ENCODE data around the gene TSPAN18. TPM values are rescaled to one million over a fixed set of nuclear protein-coding genes. Genes with fewer than 3 reads are reported as not detected.

TSPAN18 gene
- total RNA-seq, 1 experiment from 2014 or later = 21.3 TPM

DNA sequence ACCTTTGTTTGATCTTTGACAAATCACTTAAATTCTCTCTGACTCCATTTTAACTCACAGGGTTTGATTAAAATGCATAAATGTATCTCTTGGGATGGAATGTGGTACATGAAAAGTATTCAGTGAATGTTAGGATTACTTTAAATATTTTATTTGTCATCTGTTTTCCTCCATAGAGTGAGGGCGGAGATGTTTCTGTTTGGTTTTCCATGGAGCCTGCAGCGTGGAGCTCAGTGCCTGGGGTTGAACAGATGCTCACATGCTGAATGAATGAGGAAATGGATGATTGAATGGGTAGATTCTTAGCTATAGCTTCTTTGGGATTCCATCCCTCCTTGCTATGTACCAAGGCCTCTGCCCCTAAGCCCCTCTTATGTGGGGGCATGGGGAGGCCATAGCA is 10.0 kb downstream of the TSPAN18 start:
- Histone ChIP-seq H3K27me3 (ENCODE audit: control insufficient read depth, insufficient read depth, low read length) (peaks cover 2% of the 10 kb centered on the region; the same call in 1 of the 2 replicates), H3K4me3 (ENCODE audit: low read depth in 2 of 2, low read length in 2 of 2) (no peak overlapping the region), H3K27ac (ENCODE audit: low read length) (no peak overlapping the region), H3K9me3 (ENCODE audit: control insufficient read depth, insufficient read depth, low read depth, low read length) (no peaks in the 10 kb centered on the region), H3K36me3 (ENCODE audit: control insufficient read depth, insufficient read depth, low read length) (no peaks in the 10 kb centered on the region), H3K4me1 (ENCODE audit: control insufficient read depth, insufficient read depth, low read length) (no peaks in the 10 kb centered on the region)
- ATAC-seq = no peak
- ChIA-PET CTCF (no interaction called here), POLR2A (no interaction called here)
- no TSS peak for BruUV-seq (replicated peaks)
- no peak for DNase-seq (ENCODE audit: low read depth, low spot score)
- TF ChIP-seq TCF7L2 (IDR thresholded peaks at IDR 0.05; ENCODE audit: low read depth, low read length) (no peak), POLR2AphosphoS5 (IDR thresholded peaks at IDR 0.05; ENCODE audit: low read depth, low read length) (no peak), SIN3A (IDR thresholded peaks at IDR 0.05; ENCODE audit: borderline replicate concordance, insufficient read depth, low read depth, low read length) (no peak)
- TF ChIP-seq, protein P1, sequence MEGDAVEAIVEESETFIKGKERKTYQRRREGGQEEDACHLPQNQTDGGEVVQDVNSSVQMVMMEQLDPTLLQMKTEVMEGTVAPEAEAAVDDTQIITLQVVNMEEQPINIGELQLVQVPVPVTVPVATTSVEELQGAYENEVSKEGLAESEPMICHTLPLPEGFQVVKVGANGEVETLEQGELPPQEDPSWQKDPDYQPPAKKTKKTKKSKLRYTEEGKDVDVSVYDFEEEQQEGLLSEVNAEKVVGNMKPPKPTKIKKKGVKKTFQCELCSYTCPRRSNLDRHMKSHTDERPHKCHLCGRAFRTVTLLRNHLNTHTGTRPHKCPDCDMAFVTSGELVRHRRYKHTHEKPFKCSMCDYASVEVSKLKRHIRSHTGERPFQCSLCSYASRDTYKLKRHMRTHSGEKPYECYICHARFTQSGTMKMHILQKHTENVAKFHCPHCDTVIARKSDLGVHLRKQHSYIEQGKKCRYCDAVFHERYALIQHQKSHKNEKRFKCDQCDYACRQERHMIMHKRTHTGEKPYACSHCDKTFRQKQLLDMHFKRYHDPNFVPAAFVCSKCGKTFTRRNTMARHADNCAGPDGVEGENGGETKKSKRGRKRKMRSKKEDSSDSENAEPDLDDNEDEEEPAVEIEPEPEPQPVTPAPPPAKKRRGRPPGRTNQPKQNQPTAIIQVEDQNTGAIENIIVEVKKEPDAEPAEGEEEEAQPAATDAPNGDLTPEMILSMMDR (IDR thresholded peaks at IDR 0.05) = no peak
- TF ChIP-seq, protein P2, sequence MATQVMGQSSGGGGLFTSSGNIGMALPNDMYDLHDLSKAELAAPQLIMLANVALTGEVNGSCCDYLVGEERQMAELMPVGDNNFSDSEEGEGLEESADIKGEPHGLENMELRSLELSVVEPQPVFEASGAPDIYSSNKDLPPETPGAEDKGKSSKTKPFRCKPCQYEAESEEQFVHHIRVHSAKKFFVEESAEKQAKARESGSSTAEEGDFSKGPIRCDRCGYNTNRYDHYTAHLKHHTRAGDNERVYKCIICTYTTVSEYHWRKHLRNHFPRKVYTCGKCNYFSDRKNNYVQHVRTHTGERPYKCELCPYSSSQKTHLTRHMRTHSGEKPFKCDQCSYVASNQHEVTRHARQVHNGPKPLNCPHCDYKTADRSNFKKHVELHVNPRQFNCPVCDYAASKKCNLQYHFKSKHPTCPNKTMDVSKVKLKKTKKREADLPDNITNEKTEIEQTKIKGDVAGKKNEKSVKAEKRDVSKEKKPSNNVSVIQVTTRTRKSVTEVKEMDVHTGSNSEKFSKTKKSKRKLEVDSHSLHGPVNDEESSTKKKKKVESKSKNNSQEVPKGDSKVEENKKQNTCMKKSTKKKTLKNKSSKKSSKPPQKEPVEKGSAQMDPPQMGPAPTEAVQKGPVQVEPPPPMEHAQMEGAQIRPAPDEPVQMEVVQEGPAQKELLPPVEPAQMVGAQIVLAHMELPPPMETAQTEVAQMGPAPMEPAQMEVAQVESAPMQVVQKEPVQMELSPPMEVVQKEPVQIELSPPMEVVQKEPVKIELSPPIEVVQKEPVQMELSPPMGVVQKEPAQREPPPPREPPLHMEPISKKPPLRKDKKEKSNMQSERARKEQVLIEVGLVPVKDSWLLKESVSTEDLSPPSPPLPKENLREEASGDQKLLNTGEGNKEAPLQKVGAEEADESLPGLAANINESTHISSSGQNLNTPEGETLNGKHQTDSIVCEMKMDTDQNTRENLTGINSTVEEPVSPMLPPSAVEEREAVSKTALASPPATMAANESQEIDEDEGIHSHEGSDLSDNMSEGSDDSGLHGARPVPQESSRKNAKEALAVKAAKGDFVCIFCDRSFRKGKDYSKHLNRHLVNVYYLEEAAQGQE (IDR thresholded peaks at IDR 0.05; ENCODE audit: insufficient read depth in 1 of 2, low read depth in 2 of 2, low read length in 1 of 2) = no peak
- in situ Hi-C loops (cut with HindIII; ENCODE audit: low pct_unique_long_range_greater_than_20kb, low sequenced_read_pairs) = no loop called here
- intact Hi-C loops (cut with micrococcal nuclease; ENCODE audit: unreplicated experiment) = no loop called here

DNA sequence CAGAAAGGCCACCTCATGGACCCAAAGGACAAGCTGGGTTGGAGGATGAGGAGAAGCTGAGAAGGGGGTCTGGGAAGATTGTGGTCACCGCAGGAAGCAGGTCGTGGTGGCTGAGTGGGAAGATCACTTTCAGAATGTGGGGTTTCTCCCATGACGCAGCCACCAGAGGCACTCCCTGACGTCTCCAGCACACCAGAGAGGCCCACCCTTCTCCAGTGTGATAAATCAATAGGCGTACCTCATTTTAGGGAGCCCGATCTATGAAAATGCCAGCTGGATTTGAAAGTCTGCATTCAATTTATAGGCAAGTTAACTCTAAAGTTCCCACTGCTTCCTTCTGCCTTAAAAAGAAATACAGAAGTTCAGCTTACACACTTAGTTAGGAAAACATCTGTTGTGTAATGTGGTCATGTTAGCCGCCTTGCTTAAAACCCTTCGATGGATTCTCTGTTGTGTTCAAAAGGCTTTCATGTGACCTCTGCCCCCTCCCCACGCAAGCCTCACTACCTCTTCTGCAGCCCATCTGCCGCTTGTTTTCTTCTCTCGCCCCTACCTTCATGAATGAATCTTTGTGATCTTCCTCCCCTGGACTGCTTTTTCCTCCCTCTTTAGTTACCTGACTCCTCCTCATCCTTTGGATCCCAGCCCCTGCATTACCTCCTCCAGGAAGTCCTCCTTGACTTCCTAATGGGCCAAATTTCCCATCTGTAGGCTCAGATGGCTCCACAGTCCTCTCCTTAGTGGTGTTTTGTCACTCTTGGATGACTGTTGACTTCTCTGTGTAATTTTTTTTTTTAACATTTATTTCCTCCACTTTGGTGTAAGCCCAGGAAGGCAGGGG is 10.7 kb downstream of the TSPAN18 start:
- ChIA-PET CTCF (no interaction called here), POLR2A (no interaction called here)
- in situ Hi-C loops (cut with HindIII; ENCODE audit: low pct_unique_long_range_greater_than_20kb, low sequenced_read_pairs) = no loop called here
- peaks cover 2% of the 10 kb centered on the region; the same call in 1 of the 2 replicates for H3K27me3 ChIP-seq (ENCODE audit: control insufficient read depth, insufficient read depth, low read length)
- DNase-seq (ENCODE audit: low read depth, low spot score) (no peak), ATAC-seq (no peak)
- no peak overlapping the region for H3K4me3 ChIP-seq (ENCODE audit: low read depth in 2 of 2, low read length in 2 of 2)
- intact Hi-C loops (cut with micrococcal nuclease; ENCODE audit: unreplicated experiment) = no loop called here
- H3K36me3 ChIP-seq (ENCODE audit: control insufficient read depth, insufficient read depth, low read length) = no peaks in the 10 kb centered on the region
- no TSS peak for BruUV-seq (replicated peaks)
- H3K27ac ChIP-seq (ENCODE audit: low read length) = no peak overlapping the region
- H3K4me1 ChIP-seq (ENCODE audit: control insufficient read depth, insufficient read depth, low read length) = no peaks in the 10 kb centered on the region
- H3K9me3 ChIP-seq (ENCODE audit: control insufficient read depth, insufficient read depth, low read depth, low read length) = no peaks in the 10 kb centered on the region
- TF ChIP-seq SIN3A (IDR thresholded peaks at IDR 0.05; ENCODE audit: borderline replicate concordance, insufficient read depth, low read depth, low read length) (no peak), TCF7L2 (IDR thresholded peaks at IDR 0.05; ENCODE audit: low read depth, low read length) (no peak), POLR2AphosphoS5 (IDR thresholded peaks at IDR 0.05; ENCODE audit: low read depth, low read length) (no peak)
- TF ChIP-seq, protein P2 (IDR thresholded peaks at IDR 0.05; ENCODE audit: insufficient read depth in 1 of 2, low read depth in 2 of 2, low read length in 1 of 2) = no peak
- TF ChIP-seq, protein P1 (IDR thresholded peaks at IDR 0.05) = no peak

Measured in Panc1 (cell line).